Hepatocyte (in vitro differentiated cells): ENCODE measurements around the gene ZFP28.

Source experiments
- CTCF ChIP-seq: fragments of 200-600 bp; sonication (generic); IDR thresholded peaks from 2 replicates; pipeline ENCODE4 v1.5.1; 2016; ENCODE audit warnings: antibody characterized with exemption, mild to moderate bottlenecking; ENCODE audit not compliant: poor library complexity
- EZH2 ChIP-seq: fragments of 200-600 bp; sonication (generic); IDR thresholded peaks from 2 replicates; pipeline ENCODE4 v1.6.1; 2016; ENCODE audit warnings: antibody characterized with exemption, mild to moderate bottlenecking, borderline replicate concordance
- EZH2phosphoT487 ChIP-seq: fragments of 200-600 bp; sonication (generic); IDR thresholded peaks from one replicate; pipeline ENCODE4 v1.6.1; 2018; ENCODE audit warnings: antibody characterized with exemption, mild to moderate bottlenecking, low read depth, moderate library complexity; ENCODE audit not compliant: unreplicated experiment, severe bottlenecking

- no peak for TF ChIP-seq CTCF
- TF ChIP-seq EZH2, result no peak
- TF ChIP-seq EZH2phosphoT487, result no peak
Measured at GRCh38 chr19:56525214-56525860, 13.4 kb upstream of the ZFP28 start.
